ENCODE data around the gene GRM4.

GRCh38 chr6:34017106-34017805 is 128.6 kb downstream of the GRM4 start:
- TF ChIP-seq CTCF (IDR thresholded peaks at IDR 0.05; ENCODE audit: low read depth, low read length) (no peak), POLR2A (IDR thresholded peaks at IDR 0.05; ENCODE audit: extremely low read depth, insufficient read length) (no peak), MAX (IDR thresholded peaks at IDR 0.05; ENCODE audit: low read depth, low read length) (no peak), MYC (IDR thresholded peaks at IDR 0.05; ENCODE audit: low read depth, low read length) (no peak)

Measured in NB4 (cell line).